ENCODE measurements around the gene KRT3.

DNA sequence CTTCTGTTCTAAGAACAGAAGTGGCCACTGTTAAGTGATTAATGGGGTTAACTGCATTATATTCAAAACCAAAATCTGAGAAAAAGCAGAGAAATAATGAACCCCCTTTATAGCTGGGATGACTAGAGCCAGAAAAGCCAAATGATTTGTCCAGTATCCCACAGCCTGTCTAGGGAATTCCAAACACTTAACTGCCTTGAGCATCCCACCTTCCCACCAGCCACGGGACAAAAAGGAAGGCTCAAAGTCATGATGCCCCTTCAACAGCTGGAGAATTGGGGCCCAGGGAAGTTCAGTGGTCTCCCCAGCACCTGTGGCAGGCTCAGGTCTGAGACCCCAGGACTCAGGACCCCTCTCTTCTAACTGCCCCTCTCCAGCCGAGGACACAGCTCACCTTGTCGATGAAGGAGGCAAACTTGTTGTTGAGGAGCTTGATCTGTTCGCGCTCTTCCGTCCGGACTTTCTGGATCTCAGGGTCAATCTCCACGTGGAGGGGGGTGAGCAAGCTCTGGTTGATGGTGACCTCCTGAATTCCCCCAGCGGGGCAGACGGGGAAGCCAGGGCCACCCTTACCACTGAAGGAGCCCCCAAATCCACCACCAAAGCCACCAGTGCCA, 17.4 kb upstream of the KRT3 start:
- TF ChIP-seq, protein P1, sequence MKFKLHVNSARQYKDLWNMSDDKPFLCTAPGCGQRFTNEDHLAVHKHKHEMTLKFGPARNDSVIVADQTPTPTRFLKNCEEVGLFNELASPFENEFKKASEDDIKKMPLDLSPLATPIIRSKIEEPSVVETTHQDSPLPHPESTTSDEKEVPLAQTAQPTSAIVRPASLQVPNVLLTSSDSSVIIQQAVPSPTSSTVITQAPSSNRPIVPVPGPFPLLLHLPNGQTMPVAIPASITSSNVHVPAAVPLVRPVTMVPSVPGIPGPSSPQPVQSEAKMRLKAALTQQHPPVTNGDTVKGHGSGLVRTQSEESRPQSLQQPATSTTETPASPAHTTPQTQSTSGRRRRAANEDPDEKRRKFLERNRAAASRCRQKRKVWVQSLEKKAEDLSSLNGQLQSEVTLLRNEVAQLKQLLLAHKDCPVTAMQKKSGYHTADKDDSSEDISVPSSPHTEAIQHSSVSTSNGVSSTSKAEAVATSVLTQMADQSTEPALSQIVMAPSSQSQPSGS (tag by site-specific recombination; IDR thresholded peaks at IDR 0.05; ENCODE audit: low read depth) = no peak
- TF ChIP-seq TCF7L2 (IDR thresholded peaks at IDR 0.05; ENCODE audit: borderline replicate concordance, low read depth, low read length) = no peak
- TF ChIP-seq, protein P2, sequence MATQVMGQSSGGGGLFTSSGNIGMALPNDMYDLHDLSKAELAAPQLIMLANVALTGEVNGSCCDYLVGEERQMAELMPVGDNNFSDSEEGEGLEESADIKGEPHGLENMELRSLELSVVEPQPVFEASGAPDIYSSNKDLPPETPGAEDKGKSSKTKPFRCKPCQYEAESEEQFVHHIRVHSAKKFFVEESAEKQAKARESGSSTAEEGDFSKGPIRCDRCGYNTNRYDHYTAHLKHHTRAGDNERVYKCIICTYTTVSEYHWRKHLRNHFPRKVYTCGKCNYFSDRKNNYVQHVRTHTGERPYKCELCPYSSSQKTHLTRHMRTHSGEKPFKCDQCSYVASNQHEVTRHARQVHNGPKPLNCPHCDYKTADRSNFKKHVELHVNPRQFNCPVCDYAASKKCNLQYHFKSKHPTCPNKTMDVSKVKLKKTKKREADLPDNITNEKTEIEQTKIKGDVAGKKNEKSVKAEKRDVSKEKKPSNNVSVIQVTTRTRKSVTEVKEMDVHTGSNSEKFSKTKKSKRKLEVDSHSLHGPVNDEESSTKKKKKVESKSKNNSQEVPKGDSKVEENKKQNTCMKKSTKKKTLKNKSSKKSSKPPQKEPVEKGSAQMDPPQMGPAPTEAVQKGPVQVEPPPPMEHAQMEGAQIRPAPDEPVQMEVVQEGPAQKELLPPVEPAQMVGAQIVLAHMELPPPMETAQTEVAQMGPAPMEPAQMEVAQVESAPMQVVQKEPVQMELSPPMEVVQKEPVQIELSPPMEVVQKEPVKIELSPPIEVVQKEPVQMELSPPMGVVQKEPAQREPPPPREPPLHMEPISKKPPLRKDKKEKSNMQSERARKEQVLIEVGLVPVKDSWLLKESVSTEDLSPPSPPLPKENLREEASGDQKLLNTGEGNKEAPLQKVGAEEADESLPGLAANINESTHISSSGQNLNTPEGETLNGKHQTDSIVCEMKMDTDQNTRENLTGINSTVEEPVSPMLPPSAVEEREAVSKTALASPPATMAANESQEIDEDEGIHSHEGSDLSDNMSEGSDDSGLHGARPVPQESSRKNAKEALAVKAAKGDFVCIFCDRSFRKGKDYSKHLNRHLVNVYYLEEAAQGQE (tag by site-specific recombination; IDR thresholded peaks at IDR 0.05) = no peak
- no peak for TF ChIP-seq SCRT1 (tag by site-specific recombination; IDR thresholded peaks at IDR 0.05; ENCODE audit: borderline replicate concordance)
- no peak for TF ChIP-seq ZNF704 (tag by site-specific recombination; IDR thresholded peaks at IDR 0.05)
- TF ChIP-seq, protein P3, sequence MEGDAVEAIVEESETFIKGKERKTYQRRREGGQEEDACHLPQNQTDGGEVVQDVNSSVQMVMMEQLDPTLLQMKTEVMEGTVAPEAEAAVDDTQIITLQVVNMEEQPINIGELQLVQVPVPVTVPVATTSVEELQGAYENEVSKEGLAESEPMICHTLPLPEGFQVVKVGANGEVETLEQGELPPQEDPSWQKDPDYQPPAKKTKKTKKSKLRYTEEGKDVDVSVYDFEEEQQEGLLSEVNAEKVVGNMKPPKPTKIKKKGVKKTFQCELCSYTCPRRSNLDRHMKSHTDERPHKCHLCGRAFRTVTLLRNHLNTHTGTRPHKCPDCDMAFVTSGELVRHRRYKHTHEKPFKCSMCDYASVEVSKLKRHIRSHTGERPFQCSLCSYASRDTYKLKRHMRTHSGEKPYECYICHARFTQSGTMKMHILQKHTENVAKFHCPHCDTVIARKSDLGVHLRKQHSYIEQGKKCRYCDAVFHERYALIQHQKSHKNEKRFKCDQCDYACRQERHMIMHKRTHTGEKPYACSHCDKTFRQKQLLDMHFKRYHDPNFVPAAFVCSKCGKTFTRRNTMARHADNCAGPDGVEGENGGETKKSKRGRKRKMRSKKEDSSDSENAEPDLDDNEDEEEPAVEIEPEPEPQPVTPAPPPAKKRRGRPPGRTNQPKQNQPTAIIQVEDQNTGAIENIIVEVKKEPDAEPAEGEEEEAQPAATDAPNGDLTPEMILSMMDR (tag by site-specific recombination; IDR thresholded peaks at IDR 0.05) = no peak
- no peak for TF ChIP-seq ZNF274 (IDR thresholded peaks at IDR 0.05; ENCODE audit: low read length)
- TF ChIP-seq ZNF274 (tag by site-specific recombination; IDR thresholded peaks at IDR 0.05; ENCODE audit: borderline replicate concordance) = no peak
- TF ChIP-seq ZNF830 (tag by site-specific recombination; IDR thresholded peaks at IDR 0.05; ENCODE audit: low read depth) = no peak
- no peak for TF ChIP-seq ZNF302 (tag by site-specific recombination; IDR thresholded peaks at IDR 0.05; ENCODE audit: low read depth)
- TF ChIP-seq ZNF791 (tag by site-specific recombination; IDR thresholded peaks at IDR 0.05) = no peak
- TF ChIP-seq ZSCAN16 (tag by site-specific recombination; IDR thresholded peaks at IDR 0.05) = no peak
- no peak for TF ChIP-seq ZNF561 (tag by site-specific recombination; IDR thresholded peaks at IDR 0.05; ENCODE audit: borderline replicate concordance)
